LNCAP (cell line): ENCODE measurements around the gene PDE11A.

ENCODE experiments used
- TF ChIP-seq, protein P1 (sequence below): fragments of 450-650 bp; IDR thresholded peaks from 2 replicates; pipeline ENCODE4 v1.5.1; 2017; ENCODE audit warnings: mild to moderate bottlenecking

Gene PDE11A

GRCh38 chr2:178069551-178069950 is 3.0 kb downstream of the PDE11A start:
- TF ChIP-seq, protein P1, sequence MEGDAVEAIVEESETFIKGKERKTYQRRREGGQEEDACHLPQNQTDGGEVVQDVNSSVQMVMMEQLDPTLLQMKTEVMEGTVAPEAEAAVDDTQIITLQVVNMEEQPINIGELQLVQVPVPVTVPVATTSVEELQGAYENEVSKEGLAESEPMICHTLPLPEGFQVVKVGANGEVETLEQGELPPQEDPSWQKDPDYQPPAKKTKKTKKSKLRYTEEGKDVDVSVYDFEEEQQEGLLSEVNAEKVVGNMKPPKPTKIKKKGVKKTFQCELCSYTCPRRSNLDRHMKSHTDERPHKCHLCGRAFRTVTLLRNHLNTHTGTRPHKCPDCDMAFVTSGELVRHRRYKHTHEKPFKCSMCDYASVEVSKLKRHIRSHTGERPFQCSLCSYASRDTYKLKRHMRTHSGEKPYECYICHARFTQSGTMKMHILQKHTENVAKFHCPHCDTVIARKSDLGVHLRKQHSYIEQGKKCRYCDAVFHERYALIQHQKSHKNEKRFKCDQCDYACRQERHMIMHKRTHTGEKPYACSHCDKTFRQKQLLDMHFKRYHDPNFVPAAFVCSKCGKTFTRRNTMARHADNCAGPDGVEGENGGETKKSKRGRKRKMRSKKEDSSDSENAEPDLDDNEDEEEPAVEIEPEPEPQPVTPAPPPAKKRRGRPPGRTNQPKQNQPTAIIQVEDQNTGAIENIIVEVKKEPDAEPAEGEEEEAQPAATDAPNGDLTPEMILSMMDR = no peak

GRCh38 chr2:178068823-178069454 is 3.6 kb downstream of the PDE11A start:
- TF ChIP-seq, protein P1 = no peak

DNA sequence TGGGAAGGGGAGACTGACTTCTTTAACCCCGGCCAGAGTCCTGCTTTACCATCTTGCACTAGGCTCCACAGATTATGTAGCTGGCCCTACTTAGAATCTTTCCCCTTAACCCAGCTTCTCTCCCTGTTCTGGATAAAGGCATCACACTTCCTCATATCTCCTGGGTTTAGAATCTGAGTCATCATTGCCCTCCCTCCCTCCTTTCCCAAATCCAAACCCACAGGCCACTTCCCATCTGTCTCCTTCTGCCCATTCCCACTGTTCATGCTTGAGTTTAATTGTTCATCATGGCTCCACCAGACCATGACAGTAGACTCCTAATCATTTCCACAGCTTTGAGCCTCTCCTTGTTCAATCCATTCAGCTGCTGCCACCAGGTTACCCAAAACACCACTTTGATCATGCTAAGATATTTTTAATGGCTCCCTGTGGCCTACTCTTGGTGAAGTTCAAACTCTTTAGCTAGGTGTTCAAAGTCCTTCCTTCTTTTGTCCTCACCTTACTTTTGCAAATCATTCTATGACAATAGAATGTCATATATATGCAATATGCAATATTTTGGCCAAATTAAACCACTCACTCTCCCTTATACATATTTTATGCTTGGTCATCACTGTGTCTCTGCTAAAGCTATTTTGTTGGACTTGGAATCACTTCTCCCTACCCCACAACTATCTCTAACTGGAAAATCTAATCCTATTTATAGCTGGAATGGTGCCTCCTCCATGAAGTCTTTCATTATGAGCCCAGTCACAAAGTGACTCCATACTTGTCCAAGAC is 5.5 kb downstream of the PDE11A start:
- TF ChIP-seq, protein P1 = no peak

DNA sequence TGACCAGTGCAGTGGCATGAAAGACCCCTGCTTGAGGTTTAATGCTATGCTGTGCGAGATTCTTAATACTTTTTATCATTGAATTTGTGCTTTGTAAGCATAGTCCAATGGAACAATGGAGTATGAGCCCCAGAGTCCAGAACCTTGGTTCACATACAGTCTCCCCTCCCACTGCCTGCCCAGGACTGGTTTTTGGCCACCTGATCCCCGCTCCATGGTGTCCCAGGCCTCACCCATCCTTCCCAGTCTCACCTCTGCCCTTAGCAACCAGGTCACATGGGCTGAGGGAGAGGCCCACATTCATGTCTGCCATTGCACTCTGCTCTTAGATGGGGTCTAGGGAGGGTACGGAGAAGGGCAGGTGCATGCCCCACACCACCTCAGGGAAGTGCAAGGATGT is 6.3 kb downstream of the PDE11A start:
- TF ChIP-seq, protein P1 = no peak

GRCh38 chr2:178059681-178060080 is 12.9 kb downstream of the PDE11A start:
- TF ChIP-seq, protein P1 = no peak

- TF ChIP-seq, protein P1 = no peak
Observed at GRCh38 chr2:178059111-178059510, 13.5 kb downstream of the PDE11A start.

DNA sequence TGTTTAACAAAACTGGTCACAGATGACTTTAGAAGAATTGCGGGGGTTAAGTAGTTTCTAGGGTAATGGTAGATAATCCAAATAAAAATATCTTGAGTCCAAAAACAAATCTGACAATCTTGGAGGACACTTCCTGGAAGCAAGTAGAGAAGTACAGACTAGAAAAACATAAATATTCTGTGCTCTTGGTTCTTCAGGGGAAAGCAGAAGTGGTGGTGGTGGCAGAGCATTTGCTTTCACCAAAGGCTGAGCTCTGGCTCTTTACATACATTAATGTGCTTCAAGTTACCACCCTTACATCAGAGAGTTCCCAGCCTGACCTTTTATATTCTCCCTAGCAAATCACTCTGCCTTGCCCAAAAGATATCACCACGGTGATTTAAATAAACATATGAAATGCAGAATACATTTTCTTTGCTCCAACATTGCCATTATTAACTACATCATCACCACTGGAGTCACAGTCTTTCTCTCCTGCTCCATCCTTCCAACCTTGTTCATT is 15.3 kb downstream of the PDE11A start:
- TF ChIP-seq, protein P1 = no peak
